NB4 (cell line): Measurements from ENCODE around the gene DCLK1.
A peak's percentile ranks its signal among the peaks of the same experiment; 100 is the strongest.

Experiments
- DNase-seq: peaks from one replicate; pipeline ENCODE4 v3.0.0; 2010; ENCODE audit warnings: low read depth
- H3K4me3 ChIP-seq: one replicate; pipeline ENCODE4 v1.5.1; 2011; ENCODE audit warnings: mild to moderate bottlenecking, low read depth, low read length, moderate library complexity
- MYC ChIP-seq: IDR thresholded peaks from 2 replicates; pipeline ENCODE4 v1.6.1; 2011; ENCODE audit warnings: low read depth, low read length
- POLR2A ChIP-seq: IDR thresholded peaks from 2 replicates; pipeline ENCODE4 v1.6.1; 2011; ENCODE audit warnings: mild to moderate bottlenecking; ENCODE audit not compliant: insufficient read length; ENCODE audit errors: extremely low read depth
- TF ChIP-seq, protein P1 (sequence below): IDR thresholded peaks from one replicate; pipeline ENCODE4 v1.5.1; 2012; ENCODE audit warnings: low read depth, low read length
- TF ChIP-seq, protein P2 (sequence below): IDR thresholded peaks from 2 replicates; pipeline ENCODE4 v1.6.1; 2011; ENCODE audit warnings: low read depth, low read length

Gene DCLK1

DNA sequence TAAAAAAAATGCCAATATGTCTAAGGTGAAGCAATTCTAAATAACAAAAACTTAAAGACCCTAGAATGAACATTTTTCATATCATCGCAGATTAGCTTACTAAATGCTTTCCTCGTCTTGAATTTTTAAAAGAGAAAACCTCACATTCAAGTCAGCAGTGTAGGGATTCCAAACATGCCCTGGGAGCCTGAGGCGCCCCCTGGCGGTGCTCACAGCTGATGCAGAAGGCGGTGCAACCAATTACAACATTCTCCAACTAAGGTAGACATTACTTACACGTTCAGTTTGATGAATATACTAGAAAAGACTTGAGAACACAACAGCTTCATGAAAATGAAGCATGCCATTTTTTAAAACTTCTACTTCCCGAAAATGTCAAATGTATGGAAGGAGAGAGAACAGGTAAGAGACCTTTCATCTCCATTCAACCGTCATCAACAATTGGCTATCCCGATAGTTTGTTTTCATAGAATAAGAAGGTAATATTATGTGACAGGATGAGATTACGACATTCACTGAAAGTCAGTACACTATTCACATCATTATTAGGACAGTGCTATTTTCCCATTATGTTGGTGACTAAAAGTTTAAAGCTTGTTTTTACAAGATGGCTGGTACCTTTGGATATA is 304.4 kb downstream of the DCLK1 start:
- peak; percentile 39 for DNase-seq
- no peak for TF ChIP-seq MYC
- TF ChIP-seq, protein P1, sequence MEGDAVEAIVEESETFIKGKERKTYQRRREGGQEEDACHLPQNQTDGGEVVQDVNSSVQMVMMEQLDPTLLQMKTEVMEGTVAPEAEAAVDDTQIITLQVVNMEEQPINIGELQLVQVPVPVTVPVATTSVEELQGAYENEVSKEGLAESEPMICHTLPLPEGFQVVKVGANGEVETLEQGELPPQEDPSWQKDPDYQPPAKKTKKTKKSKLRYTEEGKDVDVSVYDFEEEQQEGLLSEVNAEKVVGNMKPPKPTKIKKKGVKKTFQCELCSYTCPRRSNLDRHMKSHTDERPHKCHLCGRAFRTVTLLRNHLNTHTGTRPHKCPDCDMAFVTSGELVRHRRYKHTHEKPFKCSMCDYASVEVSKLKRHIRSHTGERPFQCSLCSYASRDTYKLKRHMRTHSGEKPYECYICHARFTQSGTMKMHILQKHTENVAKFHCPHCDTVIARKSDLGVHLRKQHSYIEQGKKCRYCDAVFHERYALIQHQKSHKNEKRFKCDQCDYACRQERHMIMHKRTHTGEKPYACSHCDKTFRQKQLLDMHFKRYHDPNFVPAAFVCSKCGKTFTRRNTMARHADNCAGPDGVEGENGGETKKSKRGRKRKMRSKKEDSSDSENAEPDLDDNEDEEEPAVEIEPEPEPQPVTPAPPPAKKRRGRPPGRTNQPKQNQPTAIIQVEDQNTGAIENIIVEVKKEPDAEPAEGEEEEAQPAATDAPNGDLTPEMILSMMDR = peak; percentile 65
- no peak overlapping the region for H3K4me3 ChIP-seq

DNA sequence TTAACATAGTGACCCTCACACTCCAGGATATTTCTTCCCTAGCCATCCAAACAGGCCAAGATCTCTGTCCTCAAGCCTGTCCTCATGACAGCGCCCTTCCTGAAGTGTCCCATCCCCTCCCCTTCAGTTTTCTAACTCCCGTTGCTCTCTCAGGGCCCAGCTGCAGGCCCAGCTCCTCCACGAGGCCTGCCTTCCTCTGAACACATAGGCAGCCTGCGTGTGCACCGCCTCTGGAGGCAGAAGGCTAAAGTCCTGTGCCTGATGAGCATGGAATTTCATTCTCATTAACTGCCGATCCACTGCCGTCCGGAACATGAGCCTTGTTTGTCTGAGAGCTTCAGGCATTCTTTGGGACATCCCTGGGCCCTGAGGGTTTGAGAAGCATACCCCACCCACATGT is 306.4 kb downstream of the DCLK1 start:
- no peak for DNase-seq
- H3K4me3 ChIP-seq = no peak overlapping the region
- TF ChIP-seq, protein P1 = no peak
- TF ChIP-seq, protein P2, sequence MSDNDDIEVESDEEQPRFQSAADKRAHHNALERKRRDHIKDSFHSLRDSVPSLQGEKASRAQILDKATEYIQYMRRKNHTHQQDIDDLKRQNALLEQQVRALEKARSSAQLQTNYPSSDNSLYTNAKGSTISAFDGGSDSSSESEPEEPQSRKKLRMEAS = no peak
- TF ChIP-seq POLR2A (no peak), MYC (no peak)

DNA sequence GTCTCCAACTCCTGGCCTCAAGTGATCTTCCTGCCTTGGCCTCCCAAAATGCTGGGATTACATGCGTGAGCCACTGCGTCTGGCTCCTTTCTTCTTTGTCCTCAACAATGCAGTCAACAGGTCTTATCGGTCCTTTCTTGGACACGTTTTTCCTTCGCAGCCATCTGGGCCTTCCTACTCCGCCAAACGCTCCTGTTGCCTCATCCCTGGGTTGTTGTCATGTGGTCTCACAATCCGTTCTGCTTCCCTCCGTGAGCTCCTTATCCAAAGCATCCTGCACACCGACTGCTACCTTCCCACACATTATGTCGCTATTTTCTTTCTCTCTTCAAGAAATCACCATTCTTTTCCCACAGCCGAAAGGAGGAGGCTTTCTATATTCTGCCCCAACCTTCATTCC is 306.8 kb downstream of the DCLK1 start:
- TF ChIP-seq, protein P1 = no peak
- TF ChIP-seq MYC = no peak
- TF ChIP-seq, protein P2 = no peak
- no peak for TF ChIP-seq POLR2A
- no peak for DNase-seq
- H3K4me3 ChIP-seq = no peak overlapping the region

DNA sequence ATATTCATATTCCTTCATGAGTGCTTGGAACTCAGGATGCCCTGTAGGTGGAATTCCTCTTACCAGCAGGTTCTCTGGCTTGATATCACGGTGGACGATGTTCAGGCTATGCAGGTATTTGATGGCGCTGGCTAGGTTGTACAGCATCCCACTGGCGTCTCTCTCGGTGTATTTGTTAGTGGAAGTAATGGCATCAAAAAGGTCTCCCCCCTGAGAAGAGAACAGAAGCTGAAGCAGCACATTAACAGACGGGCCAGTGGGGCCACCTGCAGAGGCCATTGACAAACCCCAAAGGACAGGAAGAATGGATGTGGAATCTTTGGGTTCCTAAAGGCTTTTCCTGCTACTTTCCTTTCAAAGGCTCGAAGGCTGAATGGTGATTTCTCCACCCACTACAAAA is 308.5 kb downstream of the DCLK1 start:
- no peak overlapping the region for H3K4me3 ChIP-seq
- no peak for TF ChIP-seq MYC
- TF ChIP-seq POLR2A = no peak
- no peak for DNase-seq

DNA sequence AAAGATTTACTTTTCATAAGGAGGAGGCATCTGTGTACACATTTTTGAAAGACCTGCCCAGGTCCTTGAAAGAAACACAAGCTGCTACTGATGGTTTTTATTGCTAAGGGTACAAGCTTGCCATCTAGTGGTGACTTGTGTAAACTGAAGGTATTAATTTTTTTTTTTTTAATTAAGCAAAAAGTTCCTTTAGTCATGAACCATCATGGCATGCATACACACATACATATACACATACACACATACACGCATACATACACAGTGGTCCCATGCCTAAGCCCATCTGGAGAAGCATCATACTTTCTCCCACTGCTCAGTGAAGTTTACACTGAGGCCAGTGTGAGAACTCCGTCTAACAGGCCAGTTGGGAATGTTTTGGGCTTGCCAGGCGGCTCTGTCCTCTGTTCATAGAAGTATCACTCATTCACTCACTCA is 312.5 kb downstream of the DCLK1 start:
- TF ChIP-seq MYC (no peak), POLR2A (no peak)
- TF ChIP-seq, protein P1 = peak; percentile 41
- TF ChIP-seq, protein P2 = no peak
- H3K4me3 ChIP-seq = no peak overlapping the region
- peak; percentile 52 for DNase-seq

DNA sequence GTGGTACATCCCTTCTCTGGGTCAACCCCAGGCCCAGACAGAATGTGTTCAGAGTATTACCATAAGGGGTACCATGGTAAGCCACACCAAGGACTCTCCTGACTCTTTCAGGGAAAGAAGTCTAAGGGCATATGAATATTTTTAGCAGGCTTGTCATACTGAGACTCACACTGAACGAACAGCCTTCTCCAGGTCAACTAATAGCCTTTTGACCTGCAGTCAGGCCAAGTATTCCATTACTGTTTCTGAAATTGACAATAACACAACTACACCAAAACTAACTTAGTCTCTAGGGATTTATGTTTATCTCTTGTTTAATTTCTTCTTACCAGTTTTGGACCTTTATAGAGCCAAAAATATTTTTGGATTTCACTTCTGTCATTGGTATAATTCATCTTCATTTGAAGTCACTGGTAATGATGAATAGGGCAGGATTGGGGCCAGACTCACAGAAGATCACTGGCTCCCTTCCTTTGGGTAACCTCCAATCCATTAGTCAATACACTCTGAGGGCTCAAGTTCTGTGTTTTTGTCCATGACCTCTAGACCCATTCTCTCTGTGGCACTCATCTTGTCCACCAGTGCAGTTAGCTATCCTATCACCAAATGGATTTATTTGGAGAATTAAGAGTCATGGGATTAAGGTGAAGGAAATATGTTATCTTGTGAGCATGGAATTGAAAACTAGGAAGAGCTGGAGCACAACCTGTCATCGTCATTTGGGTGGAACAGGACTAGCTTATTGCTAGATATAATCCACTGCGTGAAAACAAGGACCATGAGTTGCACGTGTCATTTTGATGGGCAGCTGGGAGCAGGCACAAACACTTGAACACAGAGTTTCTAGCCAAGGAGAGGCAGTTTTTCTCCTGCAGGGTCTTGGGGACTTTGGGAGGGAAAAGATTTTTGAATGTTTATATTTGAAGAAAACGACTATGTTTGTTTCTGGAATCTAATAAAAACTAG is 313.3 kb downstream of the DCLK1 start:
- no peak overlapping the region for H3K4me3 ChIP-seq
- no peak for DNase-seq
- TF ChIP-seq MYC (no peak), POLR2A (no peak)
